K562 (cell line): ENCODE data around the gene HLA-E. TPM values are rescaled to one million over a fixed set of nuclear protein-coding genes. Genes with fewer than 3 reads are reported as not detected.

Experiments
- BCL6 ChIP-seq: fragments of 250-450 bp; sonication (Bioruptor Pico); IDR thresholded peaks from 2 replicates; pipeline ENCODE4 v1.4.0; 2020
- HDAC8 ChIP-seq: fragments of 450-650 bp; IDR thresholded peaks from 2 replicates; pipeline ENCODE4 v1.6.1; 2016; ENCODE audit warnings: mild to moderate bottlenecking, missing genetic modification characterization, moderate library complexity, missing compliant biosample characterization
- HMG20A ChIP-seq: fragments of 450-650 bp; formaldehyde crosslinking; conservative IDR thresholded peaks from 2 replicates; pipeline ENCODE4 v1.4.0; 2020; ENCODE audit warnings: mild to moderate bottlenecking, mixed read lengths
- KAT8 ChIP-seq: fragments of 450-650 bp; IDR thresholded peaks from 2 replicates; pipeline ENCODE4 v1.6.1; 2016; ENCODE audit warnings: low read depth, mild to moderate bottlenecking
- MAZ ChIP-seq, 2 experiments: fragments of 450-650 bp in 1 of 2; sonication (generic) in 1 of 2; formaldehyde crosslinking; IDR thresholded peaks in 1 of 2; conservative IDR thresholded peaks in 1 of 2; 2 replicates each; pipeline versions ENCODE4 v1.4.0 to v1.5.0; 2020; ENCODE audit warnings: mild to moderate bottlenecking in 1 of 2, missing genetic modification reagents in 1 of 2
- NBN ChIP-seq: fragments of 450-650 bp; IDR thresholded peaks from 2 replicates; pipeline ENCODE4 v1.6.1; 2016; ENCODE audit warnings: low read depth, mild to moderate bottlenecking
- NFIX ChIP-seq: fragments of 250-450 bp; sonication (Bioruptor Pico); IDR thresholded peaks from 2 replicates; pipeline ENCODE4 v1.4.0; 2020; ENCODE audit warnings: low read depth, mild to moderate bottlenecking, moderate library complexity
- POLR2H ChIP-seq: IDR thresholded peaks from 2 replicates; pipeline ENCODE4 v1.6.1; 2016; ENCODE audit warnings: missing genetic modification characterization, low read depth, mild to moderate bottlenecking, control low read depth, missing compliant biosample characterization, moderate library complexity
- PPARD ChIP-seq: fragments of 250-450 bp; sonication (Bioruptor Pico); IDR thresholded peaks from 2 replicates; pipeline ENCODE4 v1.8.0; 2022; ENCODE audit warnings: inconsistent platforms, mild to moderate bottlenecking, moderate library complexity
- RB1 ChIP-seq: fragments of 450-650 bp; IDR thresholded peaks from 2 replicates; pipeline ENCODE4 v1.6.1; 2017; ENCODE audit warnings: low read depth, mild to moderate bottlenecking
- SETDB1 ChIP-seq: IDR thresholded peaks from one replicate; pipeline ENCODE4 v1.6.1; 2012; ENCODE audit warnings: low read length, control low read depth, inconsistent platforms
- TAF1 ChIP-seq: IDR thresholded peaks from 2 replicates; pipeline ENCODE4 v1.6.1; 2011; ENCODE audit warnings: mild to moderate bottlenecking, low read length, moderate library complexity; ENCODE audit not compliant: insufficient read depth, control insufficient read depth, severe bottlenecking; ENCODE audit errors: extremely low read depth
- TRIM28 ChIP-seq: fragments of 450-650 bp; IDR thresholded peaks from 2 replicates; pipeline ENCODE4 v1.6.1; 2017
- WHSC1 ChIP-seq: IDR thresholded peaks from one replicate; pipeline ENCODE4 v1.6.1; 2012; ENCODE audit warnings: low read length, control low read depth, inconsistent platforms
- ZNF165 ChIP-seq: fragments of 250-450 bp; sonication (Bioruptor Pico); IDR thresholded peaks from 2 replicates; pipeline ENCODE4 v1.4.0; 2020; ENCODE audit warnings: borderline replicate concordance
- ZNF212 ChIP-seq: fragments of 450-650 bp; formaldehyde crosslinking; IDR thresholded peaks from 2 replicates; pipeline ENCODE4 v1.4.0; 2020; ENCODE audit warnings: mild to moderate bottlenecking
- ZNF77 ChIP-seq: fragments of 250-450 bp; sonication (Bioruptor Pico); IDR thresholded peaks from 2 replicates; pipeline ENCODE4 v1.5.0; 2020
- ZNF785 ChIP-seq: fragments of 250-450 bp; sonication (Bioruptor Pico); IDR thresholded peaks from 2 replicates; pipeline ENCODE4 v1.4.0; 2020; ENCODE audit warnings: mild to moderate bottlenecking
- ZSCAN29 ChIP-seq: fragments of 450-650 bp; IDR thresholded peaks from 2 replicates; pipeline ENCODE4 v1.6.1; 2017
- polyA plus RNA-seq, 8 experiments: library from polyadenylated mRNA; depleted of rRNA in 4 of 8; stranded (reverse) in 5 of 8; unstranded in 3 of 8; fragments of >200 nt; fragmentation: Nextera tagmentation in 2 of 8; fragmentation: Illumina TruSeq in 1 of 8; extraction: Ambion mirVana in 2 of 8; extraction: Trizol in 1 of 8; gene quantifications; 2 replicates each; pipeline versions ENCODE4 v1.2.1 to v1.2.3, GENCODE V29; 2011 to 2014; ENCODE audit warnings: inconsistent platforms in 1 of 8, missing spikeins in 1 of 8
- total RNA-seq, 7 experiments: library from RNA; depleted of rRNA in 6 of 7; stranded (reverse); fragments of >200 nt in 6 of 7; fragmentation: Illumina TruSeq in 2 of 7; extraction: Trizol in 2 of 7; gene quantifications; 2 replicates each; pipeline versions ENCODE4 v1.2.1 to v1.2.3, GENCODE V29; 2011 to 2021; ENCODE audit warnings: low replicate concordance in 1 of 7
- TF ChIP-seq, protein P1 (sequence below): fragments of 250-450 bp; sonication (Bioruptor Pico); IDR thresholded peaks from 2 replicates; pipeline ENCODE4 v1.4.0; 2020; ENCODE audit warnings: mild to moderate bottlenecking, moderate library complexity
- TF ChIP-seq, protein P2 (sequence below), 2 experiments: fragments of 450-650 bp in 1 of 2; IDR thresholded peaks; 2 replicates each; pipeline ENCODE4 v1.6.1; 2011 to 2017; ENCODE audit warnings: low read depth in 2 of 2, antibody characterized with exemption in 1 of 2, borderline replicate concordance in 1 of 2, low read length in 1 of 2, mild to moderate bottlenecking in 1 of 2, mixed read lengths in 1 of 2; ENCODE audit not compliant: control insufficient read depth in 1 of 2
- TF ChIP-seq, protein P3 (sequence below): fragments of 250-450 bp; sonication (Bioruptor Pico); IDR thresholded peaks from 2 replicates; pipeline ENCODE4 v1.5.0; 2021; ENCODE audit warnings: mild to moderate bottlenecking, borderline replicate concordance

Gene HLA-E
- total and polyA plus RNA-seq, 9 of the 15 experiments (the other 6 are each of a cell fraction or from before 2014, with no cell fraction given): 3.2 to 39.9 (median 26.8) TPM

DNA sequence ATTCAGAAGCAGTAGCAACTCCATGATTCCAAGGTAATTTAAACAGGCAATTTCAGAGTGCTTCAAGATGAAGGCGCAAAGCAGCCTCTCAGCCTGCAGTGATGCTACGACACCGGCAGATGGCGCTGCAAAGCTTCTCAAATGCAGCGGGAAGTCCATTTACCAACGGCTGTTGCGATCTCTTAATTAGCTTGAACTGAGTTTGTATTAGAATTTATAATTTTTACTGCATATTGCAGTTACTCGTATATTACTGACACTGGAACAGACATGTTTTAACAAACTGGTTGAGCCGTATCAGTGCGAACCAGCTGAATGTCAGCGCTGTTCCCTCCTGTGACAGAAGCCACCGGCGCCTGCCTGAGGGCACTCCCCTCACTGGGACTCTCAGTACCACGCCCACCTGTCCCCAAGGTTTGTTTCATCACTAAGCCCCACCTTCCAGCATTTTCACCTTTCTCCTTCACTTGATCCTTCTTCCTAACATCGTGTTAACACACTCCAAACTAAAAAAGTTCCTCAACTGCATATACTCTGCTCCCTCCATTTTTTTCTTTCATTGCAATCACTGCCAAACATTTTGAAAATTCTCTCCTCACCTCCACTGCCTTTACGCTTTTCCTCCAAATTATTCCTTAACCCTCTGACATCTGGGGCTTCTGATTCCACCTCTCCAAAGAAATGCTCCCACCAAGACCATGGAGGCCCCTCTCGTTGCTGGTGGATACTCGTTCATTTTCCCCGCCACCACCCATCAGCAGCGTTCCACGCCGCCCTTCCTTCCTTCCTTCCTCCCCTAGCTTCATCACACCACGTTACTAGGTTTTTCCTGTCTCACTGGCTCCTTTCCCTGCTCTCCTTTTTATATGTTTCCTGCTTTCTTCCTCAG, 52.5 kb downstream of the HLA-E start (continued):
- TF ChIP-seq, protein P1, sequence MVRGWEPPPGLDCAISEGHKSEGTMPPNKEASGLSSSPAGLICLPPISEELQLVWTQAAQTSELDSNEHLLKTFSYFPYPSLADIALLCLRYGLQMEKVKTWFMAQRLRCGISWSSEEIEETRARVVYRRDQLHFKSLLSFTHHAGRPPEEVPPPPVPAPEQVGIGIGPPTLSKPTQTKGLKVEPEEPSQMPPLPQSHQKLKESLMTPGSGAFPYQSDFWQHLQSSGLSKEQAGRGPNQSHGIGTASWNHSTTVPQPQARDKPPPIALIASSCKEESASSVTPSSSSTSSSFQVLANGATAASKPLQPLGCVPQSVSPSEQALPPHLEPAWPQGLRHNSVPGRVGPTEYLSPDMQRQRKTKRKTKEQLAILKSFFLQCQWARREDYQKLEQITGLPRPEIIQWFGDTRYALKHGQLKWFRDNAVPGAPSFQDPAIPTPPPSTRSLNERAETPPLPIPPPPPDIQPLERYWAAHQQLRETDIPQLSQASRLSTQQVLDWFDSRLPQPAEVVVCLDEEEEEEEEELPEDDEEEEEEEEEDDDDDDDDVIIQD (CRISPR knock-in tag): no peak
- TF ChIP-seq RB1: peak; percentile 73; the same call in 1 of the 2 replicates
- TF ChIP-seq ZNF785: no peak
- no peak for TF ChIP-seq ZNF165 (CRISPR knock-in tag)
- no peak for TF ChIP-seq HDAC8
- peak; percentile 41 to 59; a peak in 3 of 4 replicates for TF ChIP-seq MAZ (CRISPR knock-in tag; conservative IDR thresholded peaks at IDR 0.05 in 1 of 2, IDR thresholded peaks at IDR 0.05 in 1 of 2)
- TF ChIP-seq WHSC1: no peak
- TF ChIP-seq ZSCAN29: no peak
- TF ChIP-seq, protein P2, sequence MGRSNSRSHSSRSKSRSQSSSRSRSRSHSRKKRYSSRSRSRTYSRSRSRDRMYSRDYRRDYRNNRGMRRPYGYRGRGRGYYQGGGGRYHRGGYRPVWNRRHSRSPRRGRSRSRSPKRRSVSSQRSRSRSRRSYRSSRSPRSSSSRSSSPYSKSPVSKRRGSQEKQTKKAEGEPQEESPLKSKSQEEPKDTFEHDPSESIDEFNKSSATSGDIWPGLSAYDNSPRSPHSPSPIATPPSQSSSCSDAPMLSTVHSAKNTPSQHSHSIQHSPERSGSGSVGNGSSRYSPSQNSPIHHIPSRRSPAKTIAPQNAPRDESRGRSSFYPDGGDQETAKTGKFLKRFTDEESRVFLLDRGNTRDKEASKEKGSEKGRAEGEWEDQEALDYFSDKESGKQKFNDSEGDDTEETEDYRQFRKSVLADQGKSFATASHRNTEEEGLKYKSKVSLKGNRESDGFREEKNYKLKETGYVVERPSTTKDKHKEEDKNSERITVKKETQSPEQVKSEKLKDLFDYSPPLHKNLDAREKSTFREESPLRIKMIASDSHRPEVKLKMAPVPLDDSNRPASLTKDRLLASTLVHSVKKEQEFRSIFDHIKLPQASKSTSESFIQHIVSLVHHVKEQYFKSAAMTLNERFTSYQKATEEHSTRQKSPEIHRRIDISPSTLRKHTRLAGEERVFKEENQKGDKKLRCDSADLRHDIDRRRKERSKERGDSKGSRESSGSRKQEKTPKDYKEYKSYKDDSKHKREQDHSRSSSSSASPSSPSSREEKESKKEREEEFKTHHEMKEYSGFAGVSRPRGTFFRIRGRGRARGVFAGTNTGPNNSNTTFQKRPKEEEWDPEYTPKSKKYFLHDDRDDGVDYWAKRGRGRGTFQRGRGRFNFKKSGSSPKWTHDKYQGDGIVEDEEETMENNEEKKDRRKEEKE (IDR thresholded peaks at IDR 0.05; ENCODE audit: borderline replicate concordance in 1 of 2, control insufficient read depth in 1 of 2, low read depth in 2 of 2, low read length in 1 of 2): no peak
- no peak for TF ChIP-seq KAT8
- peak; percentile 69; the same call in 1 of the 2 replicates for TF ChIP-seq ZNF212 (CRISPR knock-in tag)
- no peak; the same call in 1 of the 2 replicates for TF ChIP-seq POLR2H (tag)
- no peak for TF ChIP-seq PPARD (CRISPR knock-in tag)
- TF ChIP-seq TAF1: no peak
- TF ChIP-seq, protein P3, sequence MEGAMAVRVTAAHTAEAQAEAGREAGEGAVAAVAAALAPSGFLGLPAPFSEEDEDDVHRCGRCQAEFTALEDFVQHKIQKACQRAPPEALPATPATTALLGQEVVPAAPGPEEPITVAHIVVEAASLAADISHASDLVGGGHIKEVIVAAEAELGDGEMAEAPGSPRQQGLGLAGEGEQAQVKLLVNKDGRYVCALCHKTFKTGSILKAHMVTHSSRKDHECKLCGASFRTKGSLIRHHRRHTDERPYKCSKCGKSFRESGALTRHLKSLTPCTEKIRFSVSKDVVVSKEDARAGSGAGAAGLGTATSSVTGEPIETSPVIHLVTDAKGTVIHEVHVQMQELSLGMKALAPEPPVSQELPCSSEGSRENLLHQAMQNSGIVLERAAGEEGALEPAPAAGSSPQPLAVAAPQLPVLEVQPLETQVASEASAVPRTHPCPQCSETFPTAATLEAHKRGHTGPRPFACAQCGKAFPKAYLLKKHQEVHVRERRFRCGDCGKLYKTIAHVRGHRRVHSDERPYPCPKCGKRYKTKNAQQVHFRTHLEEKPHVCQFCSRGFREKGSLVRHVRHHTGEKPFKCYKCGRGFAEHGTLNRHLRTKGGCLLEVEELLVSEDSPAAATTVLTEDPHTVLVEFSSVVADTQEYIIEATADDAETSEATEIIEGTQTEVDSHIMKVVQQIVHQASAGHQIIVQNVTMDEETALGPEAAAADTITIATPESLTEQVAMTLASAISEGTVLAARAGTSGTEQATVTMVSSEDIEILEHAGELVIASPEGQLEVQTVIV (CRISPR knock-in tag): no peak
- no peak for TF ChIP-seq ZNF77 (CRISPR knock-in tag)
- TF ChIP-seq TRIM28: no peak
- no peak for TF ChIP-seq SETDB1
- no peak for TF ChIP-seq BCL6
- TF ChIP-seq HMG20A (CRISPR knock-in tag): no peak
- TF ChIP-seq NFIX (CRISPR knock-in tag): no peak
- TF ChIP-seq NBN: peak; percentile 11; the same call in 1 of the 2 replicates
